HG03135 (cell line): ENCODE data around the gene CACNA2D1.

Experiments used
- ATAC-seq: cut with Tn5 transposase; IDR thresholded peaks from one replicate; pipeline ENCODE4 v1.9.1; 2021; ENCODE audit warnings: mild to moderate bottlenecking, moderate library complexity; ENCODE audit not compliant: unreplicated experiment

CACNA2D1 gene

DNA sequence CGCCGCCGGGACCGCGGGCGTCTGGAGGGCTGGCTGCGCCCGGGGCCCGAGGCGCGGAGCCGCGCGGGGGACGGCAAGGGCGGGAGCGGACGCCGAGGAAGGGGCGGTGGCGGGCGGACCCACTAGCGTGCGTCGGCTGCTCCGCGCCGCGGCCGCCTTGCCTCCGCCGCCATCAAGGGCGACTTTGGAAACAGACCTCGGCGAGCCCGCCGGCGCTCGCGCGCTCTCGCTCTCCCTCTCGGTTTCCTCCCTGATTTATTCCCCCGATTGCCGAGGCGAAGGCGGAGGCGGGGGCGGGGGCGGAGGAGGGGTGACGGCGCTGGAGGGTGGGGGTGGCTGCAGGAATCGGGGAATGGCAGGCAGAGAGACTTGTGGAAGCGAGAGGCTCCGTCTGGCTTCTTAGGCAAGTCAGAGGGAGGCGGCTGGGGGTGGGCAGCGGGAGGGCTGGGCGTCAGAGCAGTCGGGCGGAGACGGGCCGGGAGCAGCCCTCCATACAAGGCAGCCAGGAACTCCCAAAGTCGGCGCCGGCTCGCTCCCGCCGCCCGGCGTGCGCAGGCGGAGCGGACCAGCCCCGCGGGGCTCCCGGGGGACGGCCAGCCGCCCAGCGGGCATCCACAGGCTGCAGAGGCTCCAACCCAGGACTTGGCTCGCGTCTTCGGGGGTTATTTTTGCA lies at the start of gene CACNA2D1:
Gene CACNA2D1 (minus strand): TSS at position 231 of the 673 bp plus-strand sequence.
- no peak for ATAC-seq

DNA sequence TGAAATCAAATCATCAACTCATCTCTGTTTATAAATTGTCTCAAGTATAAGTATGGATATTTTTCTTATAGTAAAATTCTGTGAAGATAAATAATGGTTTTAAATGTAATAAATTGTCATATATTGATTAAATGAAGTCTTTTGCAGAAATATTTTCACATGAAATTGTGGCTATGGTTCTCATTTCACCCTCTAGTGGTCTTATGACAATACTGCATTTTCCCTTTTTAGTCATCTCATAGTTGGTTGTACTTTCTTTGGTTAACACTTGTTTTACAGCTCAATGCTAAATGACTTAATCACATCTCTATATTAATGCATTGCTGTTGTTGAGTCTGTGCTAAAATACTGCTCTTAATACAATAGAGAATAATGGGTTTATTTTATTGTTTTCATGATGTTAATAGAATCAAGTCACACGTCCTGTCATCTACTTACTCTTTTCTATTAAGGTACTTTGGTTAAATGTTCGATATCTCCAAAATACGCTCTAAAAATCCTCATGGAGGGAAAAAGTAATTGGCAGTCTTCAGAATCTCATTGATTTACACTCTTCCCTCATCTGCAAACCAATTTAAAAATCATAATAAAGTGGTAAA lies 38.0 kb upstream of the CACNA2D1 start:
- no peak for ATAC-seq

GRCh38 chr7:82477733-82478515 lies 34.3 kb upstream of the CACNA2D1 start:
- ATAC-seq = no peak

- no peak for ATAC-seq
Measured at GRCh38 chr7:82472966-82473365, 29.4 kb upstream of the CACNA2D1 start.

DNA sequence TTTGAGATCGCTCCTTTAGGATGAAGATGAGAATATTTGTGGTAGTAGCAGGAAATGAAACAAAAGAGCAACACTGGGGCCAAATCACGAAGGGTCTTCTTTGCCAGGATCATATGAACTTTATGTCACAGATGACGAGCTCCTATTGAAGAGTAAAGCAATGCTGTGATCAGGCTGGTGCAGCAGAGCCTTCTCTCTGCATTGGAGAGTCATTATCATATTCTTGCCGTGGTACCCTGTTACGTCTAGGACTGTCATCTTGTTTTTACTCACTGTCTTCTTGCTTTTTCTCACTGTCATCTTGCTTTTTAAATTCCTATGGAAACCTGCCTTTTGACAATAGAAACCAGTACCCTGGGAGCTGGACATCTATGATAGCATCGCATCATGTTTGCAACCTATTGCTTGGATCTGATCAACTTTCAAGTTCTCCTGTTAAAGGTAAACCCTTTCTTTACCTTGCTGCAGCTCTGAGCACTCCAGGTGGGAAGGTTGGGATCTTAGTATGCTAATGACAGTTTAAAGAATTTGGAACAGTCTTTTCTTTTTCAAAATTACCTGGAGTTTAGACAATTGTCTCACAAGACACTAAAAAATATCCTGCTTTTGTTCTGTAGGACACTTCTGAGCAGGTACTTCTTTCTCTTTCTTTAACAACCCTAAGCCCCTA lies 27.9 kb upstream of the CACNA2D1 start:
- no peak for ATAC-seq

DNA sequence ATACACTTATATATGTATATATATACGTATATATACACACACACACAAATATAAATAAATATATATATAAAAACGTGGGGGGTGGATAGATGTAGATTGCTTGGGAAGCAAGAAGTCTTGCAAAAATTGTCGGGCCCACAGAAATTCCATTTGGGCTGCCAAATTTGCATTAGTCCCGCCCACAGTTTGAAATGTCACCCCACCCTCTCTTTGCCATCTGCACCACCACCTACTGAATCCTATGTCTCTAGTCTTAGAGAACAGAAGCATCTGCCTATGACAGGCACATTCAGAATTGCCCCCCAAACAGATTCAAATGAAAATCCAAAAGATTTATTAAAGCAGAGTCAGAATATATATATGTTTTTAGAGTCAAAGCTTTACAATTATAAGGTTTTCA lies 25.6 kb upstream of the CACNA2D1 start:
- no peak for ATAC-seq

DNA sequence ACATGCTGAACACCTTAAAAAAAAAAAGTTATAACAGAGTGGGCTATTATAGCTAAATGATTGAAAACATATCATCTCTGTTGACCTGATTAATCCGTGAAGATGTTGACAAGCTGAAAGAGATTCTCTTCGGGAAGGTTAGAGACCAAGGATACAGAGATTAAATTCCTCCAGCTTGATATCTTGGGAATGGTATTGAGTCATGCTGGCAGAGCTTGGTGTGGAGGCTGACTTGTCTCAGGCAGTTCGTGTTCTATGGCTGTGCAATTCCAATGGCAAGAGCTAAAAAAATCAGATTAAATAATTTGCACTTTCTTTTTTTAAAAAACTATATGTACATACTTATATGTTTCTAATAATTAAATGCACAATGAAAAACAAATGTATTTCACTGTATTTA lies 24.9 kb upstream of the CACNA2D1 start:
- ATAC-seq = no peak

GRCh38 chr7:82467020-82467419 lies 23.4 kb upstream of the CACNA2D1 start:
- no peak for ATAC-seq

DNA sequence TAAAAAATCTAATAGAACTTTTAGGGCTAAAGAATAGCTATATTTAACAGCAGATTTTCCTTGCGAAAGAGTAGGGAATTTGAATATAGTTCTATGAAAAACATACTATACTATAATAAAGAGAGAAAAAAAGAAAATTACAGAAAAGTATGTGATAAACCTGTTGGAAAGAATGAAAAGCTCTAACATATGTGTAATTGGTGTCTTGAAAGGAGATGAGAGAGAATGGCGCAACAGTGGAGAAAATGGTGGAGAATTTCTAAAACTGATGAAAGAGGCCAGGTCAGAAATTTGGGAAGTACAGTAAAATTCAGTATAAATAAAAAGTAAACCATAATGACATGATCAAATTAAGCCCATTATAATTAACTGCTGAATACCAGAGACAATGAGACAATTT lies 20.8 kb upstream of the CACNA2D1 start:
- ATAC-seq = no peak

GRCh38 chr7:82455295-82455694 lies 11.7 kb upstream of the CACNA2D1 start:
- no peak for ATAC-seq

- ATAC-seq = no peak
Measured at GRCh38 chr7:82450759-82451158, 7.2 kb upstream of the CACNA2D1 start.

GRCh38 chr7:82449910-82450309 lies 6.3 kb upstream of the CACNA2D1 start:
- no peak for ATAC-seq

DNA sequence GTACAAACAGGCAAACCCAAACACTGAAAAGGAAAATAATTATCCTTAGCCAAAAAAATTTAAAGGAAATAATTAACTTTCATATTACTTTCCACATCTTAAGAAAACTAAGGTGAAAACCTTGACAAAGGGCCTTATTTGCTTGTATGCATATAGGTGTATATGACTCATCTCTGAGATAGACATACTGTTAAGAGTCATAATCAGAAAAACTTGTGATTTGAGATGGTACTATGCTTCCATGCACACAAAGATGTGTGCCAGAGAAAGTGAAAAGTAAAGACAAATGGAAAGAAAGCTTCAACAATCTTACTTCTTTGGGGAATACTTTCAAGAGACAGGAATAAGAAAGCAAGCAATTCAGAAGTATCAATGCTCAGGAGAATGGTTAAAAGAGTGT lies 3.3 kb upstream of the CACNA2D1 start:
- no peak for ATAC-seq

DNA sequence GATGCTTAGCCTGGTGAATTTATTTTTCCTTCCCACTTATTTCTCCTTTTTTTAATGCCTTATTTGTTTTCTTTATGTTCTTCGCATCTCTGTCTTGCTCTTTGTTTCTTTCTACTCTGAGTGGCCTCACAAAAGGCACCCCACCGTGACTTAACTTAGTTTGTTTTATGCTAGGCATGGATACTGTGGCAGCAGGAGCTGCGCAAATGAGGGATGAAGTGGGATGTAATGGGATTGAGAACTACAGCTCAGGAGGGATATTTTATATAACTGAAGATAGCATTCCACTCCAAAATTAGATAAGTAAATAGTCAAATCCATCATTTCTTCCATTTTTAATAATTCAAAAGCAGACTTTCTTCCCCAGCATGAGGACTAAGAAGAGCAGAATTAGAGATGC lies 1.7 kb upstream of the CACNA2D1 start:
- no peak for ATAC-seq

DNA sequence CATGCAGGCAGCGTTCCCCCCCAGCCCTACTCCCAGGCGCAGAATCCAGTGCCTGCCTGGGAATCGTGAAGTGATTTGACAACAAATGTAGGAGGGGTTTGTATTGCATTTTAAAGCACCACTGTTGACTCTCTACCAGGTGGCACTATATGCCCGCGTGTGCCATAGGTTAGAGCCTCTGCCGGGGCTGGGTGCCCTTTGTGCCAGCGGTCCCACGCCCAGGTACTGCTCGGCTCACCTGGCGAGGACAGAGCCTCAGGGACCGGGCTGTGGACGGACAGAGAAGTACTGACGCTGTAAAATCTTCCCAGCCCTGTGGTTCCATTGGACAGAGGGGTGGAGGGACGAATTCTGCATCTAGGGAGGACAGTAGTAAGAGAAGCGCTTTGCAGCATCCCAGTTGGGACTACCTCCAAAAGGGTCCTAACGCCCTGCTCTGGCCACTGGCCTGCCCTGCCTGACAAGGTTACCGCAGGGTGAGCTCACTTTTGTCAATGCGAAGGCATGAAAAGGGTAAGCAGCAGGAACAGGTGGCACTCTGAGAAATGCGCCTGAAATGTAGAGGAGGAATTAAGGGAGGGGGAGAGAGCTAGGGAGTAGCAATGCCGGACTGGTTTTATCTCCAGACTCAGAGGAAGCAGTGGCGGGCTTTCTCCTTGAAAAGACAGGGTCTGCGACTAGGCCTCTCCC lies 788 bp upstream of the CACNA2D1 start:
- no peak for ATAC-seq

- no peak for ATAC-seq
Measured at GRCh38 chr7:82443036-82443546, 486 bp downstream of the CACNA2D1 start.

GRCh38 chr7:82442492-82443035 lies 1.0 kb downstream of the CACNA2D1 start:
- no peak for ATAC-seq

- no peak for ATAC-seq
Measured at GRCh38 chr7:82441669-82442478, 1.7 kb downstream of the CACNA2D1 start.

- ATAC-seq = no peak
Measured at GRCh38 chr7:82438521-82438920, 5.1 kb downstream of the CACNA2D1 start.

- ATAC-seq = no peak
Measured at GRCh38 chr7:82435769-82436168, 7.8 kb downstream of the CACNA2D1 start.
